ENCODE measurements around the gene LRCH1.
A peak's percentile ranks its signal among the peaks of the same experiment; 100 is the strongest.

The LRCH1 gene

DNA sequence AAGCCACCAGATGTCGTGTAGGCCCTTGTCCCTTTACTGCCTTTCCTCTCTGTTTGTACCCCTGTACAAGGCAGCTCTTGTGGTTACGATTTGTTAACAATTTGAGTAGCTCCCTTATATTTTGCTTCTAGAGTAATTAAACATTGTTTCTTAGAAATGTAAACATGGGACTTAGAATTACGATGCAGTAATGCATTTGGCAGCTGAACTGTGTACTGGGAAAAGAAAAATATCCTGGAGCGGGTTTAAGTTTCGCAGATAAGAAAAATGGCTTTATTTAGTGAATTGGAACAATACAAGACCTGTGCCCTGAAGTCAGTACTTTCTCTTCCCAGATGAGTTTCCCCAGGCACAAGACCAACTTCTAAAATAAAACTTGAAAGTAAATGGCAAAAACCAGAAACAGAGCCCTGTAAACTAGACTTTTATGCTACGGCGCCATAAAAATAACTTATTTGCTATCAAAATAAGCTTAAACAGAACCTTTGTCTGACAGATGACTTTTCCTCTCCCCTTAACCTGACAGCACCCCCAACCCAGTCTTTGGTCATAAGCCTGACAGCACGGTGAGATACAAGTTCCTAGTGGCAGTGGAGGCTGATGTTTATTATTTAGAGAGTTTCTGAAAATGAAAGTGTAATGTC is 63.0 kb downstream of the LRCH1 start:
- no peak for TF ChIP-seq CTCF (IDR thresholded peaks at IDR 0.05; ENCODE audit: control insufficient read depth, extremely low read depth, insufficient read depth)
- H3K4me3 ChIP-seq (ENCODE audit: low read depth, low read length): peak overlapping the region; percentile 31
- DNase-seq (ENCODE audit: low read depth): no peak

- no peak overlapping the region for H3K4me3 ChIP-seq (ENCODE audit: low read depth, low read length)
- TF ChIP-seq CTCF (IDR thresholded peaks at IDR 0.05; ENCODE audit: control insufficient read depth, extremely low read depth, insufficient read depth): no peak
- no peak for DNase-seq (ENCODE audit: low read depth)
Observed at GRCh38 chr13:46617229-46617721, 64.3 kb downstream of the LRCH1 start.

DNA sequence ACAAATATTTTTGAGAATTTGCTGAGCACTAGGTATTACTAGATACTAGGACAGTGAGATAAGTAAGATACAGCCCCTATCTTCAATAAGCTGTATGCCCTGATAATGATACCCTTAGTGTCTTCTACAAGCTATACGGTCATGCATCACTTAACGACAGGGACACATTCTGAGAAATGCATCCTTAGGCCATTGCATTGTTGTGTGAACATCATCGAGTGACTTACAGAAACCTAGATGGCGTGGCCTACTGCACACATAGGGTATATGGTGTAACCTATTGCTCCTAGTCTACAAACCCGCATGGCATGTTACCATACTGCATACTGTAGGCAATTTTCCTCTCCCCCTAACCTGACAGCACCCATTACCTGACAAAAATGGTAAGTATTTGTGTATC is 64.9 kb downstream of the LRCH1 start:
- TF ChIP-seq CTCF (IDR thresholded peaks at IDR 0.05; ENCODE audit: control insufficient read depth, extremely low read depth, insufficient read depth): no peak
- no peak for DNase-seq (ENCODE audit: low read depth)
- no peak overlapping the region for H3K4me3 ChIP-seq (ENCODE audit: low read depth, low read length)

- DNase-seq (ENCODE audit: low read depth): no peak
- no peak overlapping the region for H3K4me3 ChIP-seq (ENCODE audit: low read depth, low read length)
- no peak for TF ChIP-seq CTCF (IDR thresholded peaks at IDR 0.05; ENCODE audit: control insufficient read depth, extremely low read depth, insufficient read depth)
Observed at GRCh38 chr13:46618694-46619254, 65.8 kb downstream of the LRCH1 start.

DNA sequence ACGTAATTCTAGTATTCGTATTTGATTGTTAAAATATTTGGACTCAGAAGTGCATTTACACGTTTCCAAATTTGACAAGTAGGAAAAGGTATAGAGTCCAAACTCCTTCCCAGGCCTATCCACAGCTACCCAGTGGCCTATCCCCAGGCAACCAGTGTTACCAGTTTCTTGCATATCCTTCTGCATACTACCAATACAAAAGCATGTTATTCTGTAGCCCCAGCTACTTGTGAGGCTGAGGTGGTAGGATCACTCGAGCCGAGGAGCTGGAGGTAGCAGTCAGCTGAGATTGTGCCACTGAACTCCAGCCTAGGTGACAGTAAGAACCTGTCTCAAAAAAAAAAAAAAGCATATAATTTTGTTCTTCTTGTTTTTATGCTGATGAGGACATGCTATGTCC is 67.1 kb downstream of the LRCH1 start:
- H3K4me3 ChIP-seq (ENCODE audit: low read depth, low read length): no peak overlapping the region
- TF ChIP-seq CTCF (IDR thresholded peaks at IDR 0.05; ENCODE audit: control insufficient read depth, extremely low read depth, insufficient read depth): no peak
- no peak for DNase-seq (ENCODE audit: low read depth)

GRCh38 chr13:46620471-46620870 is 67.5 kb downstream of the LRCH1 start:
- TF ChIP-seq CTCF (IDR thresholded peaks at IDR 0.05; ENCODE audit: control insufficient read depth, extremely low read depth, insufficient read depth): no peak
- H3K4me3 ChIP-seq (ENCODE audit: low read depth, low read length): no peak overlapping the region
- no peak for DNase-seq (ENCODE audit: low read depth)

DNA sequence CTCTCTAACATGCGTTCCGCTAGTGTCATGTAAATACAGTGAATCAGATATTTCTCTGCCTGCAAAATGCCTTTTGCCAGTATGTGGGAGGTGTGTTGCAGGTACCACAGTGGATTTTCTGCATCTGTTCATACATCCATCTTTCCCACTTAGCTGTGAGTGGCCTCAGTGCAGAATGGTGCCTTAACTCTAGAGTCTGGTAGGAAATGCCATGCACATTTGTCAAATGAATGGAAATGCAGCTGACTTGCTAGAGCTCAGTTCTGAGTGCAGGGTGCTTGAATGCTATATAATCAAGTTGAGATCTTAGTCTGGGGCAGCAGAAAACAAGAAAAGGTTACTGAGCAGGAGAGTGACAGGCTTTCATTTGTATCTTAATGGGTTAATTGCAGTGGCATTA is 68.2 kb downstream of the LRCH1 start:
- no peak for TF ChIP-seq CTCF (IDR thresholded peaks at IDR 0.05; ENCODE audit: control insufficient read depth, extremely low read depth, insufficient read depth)
- H3K4me3 ChIP-seq (ENCODE audit: low read depth, low read length): no peak overlapping the region
- DNase-seq (ENCODE audit: low read depth): no peak

All from LNCaP clone FGC (cell line).